ENCODE results near the gene PTPRN2. TPM values are rescaled to one million over a fixed set of nuclear protein-coding genes. Genes with fewer than 3 reads are reported as not detected.
A peak's percentile ranks its signal among the peaks of the same experiment; 100 is the strongest.

PTPRN2 gene
- total and polyA plus RNA-seq, 7 donors = 0.47 to 0.82 (median 0.51) TPM

DNA sequence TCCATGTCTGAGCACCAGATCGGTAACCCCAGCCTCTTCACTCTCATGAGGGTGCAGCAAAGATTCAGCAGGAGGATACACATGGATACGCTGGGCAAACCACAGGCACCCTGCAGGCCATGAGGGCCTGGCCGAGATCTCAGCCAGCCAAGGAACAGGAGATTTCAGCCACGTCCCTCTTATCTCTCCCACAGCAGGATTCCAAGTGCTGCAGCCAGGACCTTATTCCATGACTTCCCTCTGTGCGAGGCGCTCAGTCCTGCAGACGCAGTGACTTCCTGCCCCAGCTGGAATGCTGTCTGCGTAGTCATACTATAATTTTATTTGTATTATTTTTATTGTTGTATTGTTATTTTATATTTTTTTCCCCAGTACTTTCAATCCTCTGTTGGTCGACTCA, 66.8 kb downstream of the PTPRN2 start:
- H3K27me3 ChIP-seq (ENCODE audit: insufficient read depth in 3 of 3, low read length in 2 of 3) = no peaks in the 10 kb centered on the region
- WGBS, 3 donors = 75 to 80% (median 77%) methylated on average over 9 of the region's 9 CpGs
- H3K9me3 ChIP-seq = no peaks in the 10 kb centered on the region
- no peak for DNase-seq
- no peaks in the 10 kb centered on the region for H3K4me1 ChIP-seq
- ATAC-seq = no peak
- H3K4me3 ChIP-seq = no peak overlapping the region
- no peak overlapping the region for H3K27ac ChIP-seq
- intact Hi-C loops (cut with DNase I) = no loop called here
- no peaks in the 10 kb centered on the region for H3K36me3 ChIP-seq (ENCODE audit: insufficient read depth in 1 of 2, low read depth in 1 of 2)
- TF ChIP-seq, protein P1, sequence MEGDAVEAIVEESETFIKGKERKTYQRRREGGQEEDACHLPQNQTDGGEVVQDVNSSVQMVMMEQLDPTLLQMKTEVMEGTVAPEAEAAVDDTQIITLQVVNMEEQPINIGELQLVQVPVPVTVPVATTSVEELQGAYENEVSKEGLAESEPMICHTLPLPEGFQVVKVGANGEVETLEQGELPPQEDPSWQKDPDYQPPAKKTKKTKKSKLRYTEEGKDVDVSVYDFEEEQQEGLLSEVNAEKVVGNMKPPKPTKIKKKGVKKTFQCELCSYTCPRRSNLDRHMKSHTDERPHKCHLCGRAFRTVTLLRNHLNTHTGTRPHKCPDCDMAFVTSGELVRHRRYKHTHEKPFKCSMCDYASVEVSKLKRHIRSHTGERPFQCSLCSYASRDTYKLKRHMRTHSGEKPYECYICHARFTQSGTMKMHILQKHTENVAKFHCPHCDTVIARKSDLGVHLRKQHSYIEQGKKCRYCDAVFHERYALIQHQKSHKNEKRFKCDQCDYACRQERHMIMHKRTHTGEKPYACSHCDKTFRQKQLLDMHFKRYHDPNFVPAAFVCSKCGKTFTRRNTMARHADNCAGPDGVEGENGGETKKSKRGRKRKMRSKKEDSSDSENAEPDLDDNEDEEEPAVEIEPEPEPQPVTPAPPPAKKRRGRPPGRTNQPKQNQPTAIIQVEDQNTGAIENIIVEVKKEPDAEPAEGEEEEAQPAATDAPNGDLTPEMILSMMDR (IDR thresholded peaks at IDR 0.05) = no peak

DNA sequence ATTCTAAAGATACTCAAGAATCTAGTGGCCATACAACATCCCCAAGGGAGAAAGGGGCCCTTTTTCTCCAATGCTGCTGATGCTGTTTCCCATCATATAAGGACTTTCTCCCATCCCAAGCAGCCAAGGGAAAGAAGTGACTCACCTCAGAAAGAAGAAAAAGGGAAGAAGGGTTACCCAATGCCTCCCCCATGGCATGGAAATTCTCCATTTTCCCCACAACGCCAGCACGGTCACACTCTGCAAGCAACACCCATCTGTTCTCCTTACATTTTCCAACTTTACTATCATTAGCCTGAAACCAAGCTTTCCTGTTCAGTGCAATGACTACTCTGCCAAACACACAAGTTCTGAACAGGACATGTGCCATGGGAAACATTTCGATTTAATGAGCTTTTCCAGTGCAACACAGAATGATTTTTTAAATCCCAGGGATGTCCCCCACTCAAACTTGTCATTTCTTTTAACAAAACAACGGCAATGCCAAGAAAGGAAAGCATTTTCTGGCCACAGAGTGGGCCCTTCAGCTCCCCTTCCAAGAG, 67.9 kb downstream of the PTPRN2 start:
- Histone ChIP-seq H3K27me3 (ENCODE audit: insufficient read depth in 3 of 3, low read length in 2 of 3) (no peaks in the 10 kb centered on the region), H3K36me3 (ENCODE audit: insufficient read depth in 1 of 2, low read depth in 1 of 2) (no peaks in the 10 kb centered on the region), H3K4me3 (no peak overlapping the region), H3K4me1 (no peaks in the 10 kb centered on the region), H3K27ac (no peak overlapping the region), H3K9me3 (no peaks in the 10 kb centered on the region)
- 53 to 58% (median 57%) methylated on average over 4 of the region's 4 CpGs for WGBS, 3 donors
- TF ChIP-seq, protein P1 (IDR thresholded peaks at IDR 0.05) = no peak
- intact Hi-C loops (cut with DNase I) = no loop called here
- ATAC-seq (no peak), DNase-seq (no peak)

DNA sequence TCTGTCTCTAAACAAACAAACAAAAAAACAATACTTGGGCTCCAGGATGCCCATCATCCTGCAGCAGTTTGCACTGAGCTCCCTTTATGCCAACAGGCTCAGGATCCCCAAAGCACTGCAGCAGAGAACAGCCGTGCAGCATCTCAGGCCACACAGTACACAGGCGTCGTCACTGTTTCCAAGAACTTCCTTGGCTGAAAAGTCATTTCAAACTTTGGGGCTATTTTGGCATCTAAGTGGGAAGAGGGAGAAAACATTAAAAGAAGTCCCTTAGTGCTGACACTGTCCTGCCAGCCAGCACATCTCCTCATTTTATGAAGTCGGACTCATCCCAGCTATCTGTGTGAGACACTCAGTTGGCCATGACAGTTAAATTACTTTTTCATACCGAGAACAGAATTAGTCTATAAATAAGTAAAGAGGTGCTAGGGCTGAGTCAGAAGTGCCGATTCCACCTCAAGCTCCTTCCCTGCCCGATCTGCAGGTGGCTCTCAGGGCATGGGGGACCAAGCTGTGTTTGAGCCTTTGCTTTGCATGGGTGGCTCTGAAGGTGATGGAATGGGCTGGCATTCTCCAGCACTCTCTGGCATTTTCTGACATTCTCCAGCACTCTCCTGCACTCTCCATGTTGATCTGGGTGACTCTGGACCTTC, 68.5 kb downstream of the PTPRN2 start:
- Histone ChIP-seq H3K9me3 (no peaks in the 10 kb centered on the region), H3K36me3 (ENCODE audit: insufficient read depth in 1 of 2, low read depth in 1 of 2) (no peaks in the 10 kb centered on the region), H3K27me3 (ENCODE audit: insufficient read depth in 3 of 3, low read length in 2 of 3) (no peaks in the 10 kb centered on the region), H3K27ac (no peak overlapping the region), H3K4me3 (no peak overlapping the region), H3K4me1 (no peaks in the 10 kb centered on the region)
- 63 to 78% (median 73%) methylated on average over 7 of the region's 7 CpGs for WGBS, 3 donors
- intact Hi-C loops (cut with DNase I) = no loop called here
- no peak for DNase-seq
- ATAC-seq = no peak
- TF ChIP-seq, protein P1 (IDR thresholded peaks at IDR 0.05) = no peak

DNA sequence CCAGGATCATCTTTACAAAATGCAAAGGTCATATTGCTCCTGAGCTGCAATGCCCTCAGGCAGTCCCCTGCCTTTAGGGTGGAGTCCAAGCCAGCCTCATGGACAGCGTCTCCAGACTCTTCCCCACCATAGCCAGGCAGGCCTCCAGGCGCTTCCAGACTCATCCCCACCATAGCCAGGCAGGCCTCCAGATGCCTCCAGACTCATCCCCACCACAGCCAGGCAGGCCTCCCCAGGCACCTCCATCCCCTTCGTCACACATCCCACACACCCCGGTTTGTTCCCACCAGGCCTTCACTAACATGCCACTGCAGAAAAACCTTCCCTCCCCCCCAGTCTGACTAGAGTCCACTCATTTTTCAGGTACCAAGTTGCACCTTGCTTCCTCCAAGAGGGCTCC, 70.1 kb downstream of the PTPRN2 start:
- no peaks in the 10 kb centered on the region for H3K9me3 ChIP-seq
- H3K27me3 ChIP-seq (ENCODE audit: insufficient read depth in 3 of 3, low read length in 2 of 3) = no peaks in the 10 kb centered on the region
- intact Hi-C loops (cut with DNase I) = no loop called here
- no peak overlapping the region for H3K27ac ChIP-seq
- 85 to 91% (median 86%) methylated on average over 4 of the region's 4 CpGs for WGBS, 3 donors
- no peak overlapping the region for H3K4me3 ChIP-seq
- ATAC-seq (no peak), DNase-seq (peak in 1 of 2 donors; percentile 31)
- H3K36me3 ChIP-seq (ENCODE audit: insufficient read depth in 1 of 2, low read depth in 1 of 2) = no peaks in the 10 kb centered on the region
- H3K4me1 ChIP-seq = no peaks in the 10 kb centered on the region
- TF ChIP-seq, protein P1 (IDR thresholded peaks at IDR 0.05) = no peak

DNA sequence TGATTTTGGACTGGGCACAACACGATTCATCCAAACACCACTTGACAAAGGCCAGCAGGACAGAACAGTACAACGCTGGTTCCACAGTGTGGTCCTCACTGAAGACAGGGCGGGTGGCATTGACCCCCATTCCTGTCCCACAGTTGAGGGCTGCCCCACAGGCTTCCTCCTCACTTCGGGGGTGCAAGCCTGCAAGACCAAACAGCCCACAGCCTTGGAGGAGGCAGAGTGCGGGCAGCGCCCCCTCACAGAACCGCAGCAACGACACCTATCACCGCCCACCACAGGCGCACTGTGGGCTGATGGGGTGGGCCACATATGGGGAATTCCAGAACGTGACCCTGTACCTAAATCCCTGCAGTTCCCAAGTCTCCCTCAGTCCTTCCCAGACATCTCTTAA, 70.6 kb downstream of the PTPRN2 start:
- intact Hi-C loops (cut with DNase I) = no loop called here
- H3K27ac ChIP-seq = no peak overlapping the region
- H3K9me3 ChIP-seq = peaks cover 1% of the 10 kb centered on the region
- TF ChIP-seq, protein P1 (IDR thresholded peaks at IDR 0.05) = no peak
- 85 to 89% (median 88%) methylated on average over 11 of the region's 11 CpGs for WGBS, 3 donors
- peak in 1 of 2 donors; percentile 22 for DNase-seq
- H3K27me3 ChIP-seq (ENCODE audit: insufficient read depth in 3 of 3, low read length in 2 of 3) = no peaks in the 10 kb centered on the region
- H3K4me1 ChIP-seq = no peaks in the 10 kb centered on the region
- no peak overlapping the region for H3K4me3 ChIP-seq
- no peak for ATAC-seq
- no peaks in the 10 kb centered on the region for H3K36me3 ChIP-seq (ENCODE audit: insufficient read depth in 1 of 2, low read depth in 1 of 2)

All from psoas muscle (tissue), 8 donors.